Activated T-cell treated with anti-CD3 and anti-CD28 coated beads for 4 hours (primary cell): ENCODE measurements around the gene UBE2E2.

ENCODE experiments used
- DNase-seq: peaks from one replicate; pipeline ENCODE4 v3.0.0-alpha.2; 2020

Gene UBE2E2

GRCh38 chr3:23549148-23549910 is 346.2 kb downstream of the UBE2E2 start:
- DNase-seq, result no peak

GRCh38 chr3:23550402-23550801 is 347.3 kb downstream of the UBE2E2 start:
- DNase-seq, result no peak

DNA sequence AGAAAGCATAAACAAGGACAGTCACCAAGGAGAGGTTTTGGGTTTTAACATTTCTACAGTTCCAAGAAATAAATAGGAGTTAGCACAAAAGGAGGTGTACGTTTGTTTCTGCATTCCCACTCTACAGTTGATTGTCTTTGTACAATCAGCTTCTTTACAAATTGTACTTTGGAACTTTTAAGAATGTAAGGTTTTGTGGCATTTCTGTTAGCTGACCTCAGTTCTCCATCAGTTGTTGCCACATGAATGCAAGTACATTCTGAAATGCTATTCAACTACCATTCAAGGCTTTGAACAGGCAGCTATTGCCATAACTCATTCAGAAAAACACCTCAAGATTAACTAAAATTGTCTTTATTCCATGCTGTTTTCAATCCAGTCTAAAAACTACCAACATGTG is 349.4 kb downstream of the UBE2E2 start:
- DNase-seq, result no peak

GRCh38 chr3:23553353-23553752 is 350.2 kb downstream of the UBE2E2 start:
- DNase-seq, result no peak

- DNase-seq, result no peak
Measured at GRCh38 chr3:23565041-23565775, 362.1 kb downstream of the UBE2E2 start.

- DNase-seq, result no peak
Measured at GRCh38 chr3:23566499-23566898, 363.4 kb downstream of the UBE2E2 start.

- no peak for DNase-seq
Measured at GRCh38 chr3:23567917-23568316, 364.8 kb downstream of the UBE2E2 start.

- no peak for DNase-seq
Measured at GRCh38 chr3:23573827-23574226, 370.7 kb downstream of the UBE2E2 start.

DNA sequence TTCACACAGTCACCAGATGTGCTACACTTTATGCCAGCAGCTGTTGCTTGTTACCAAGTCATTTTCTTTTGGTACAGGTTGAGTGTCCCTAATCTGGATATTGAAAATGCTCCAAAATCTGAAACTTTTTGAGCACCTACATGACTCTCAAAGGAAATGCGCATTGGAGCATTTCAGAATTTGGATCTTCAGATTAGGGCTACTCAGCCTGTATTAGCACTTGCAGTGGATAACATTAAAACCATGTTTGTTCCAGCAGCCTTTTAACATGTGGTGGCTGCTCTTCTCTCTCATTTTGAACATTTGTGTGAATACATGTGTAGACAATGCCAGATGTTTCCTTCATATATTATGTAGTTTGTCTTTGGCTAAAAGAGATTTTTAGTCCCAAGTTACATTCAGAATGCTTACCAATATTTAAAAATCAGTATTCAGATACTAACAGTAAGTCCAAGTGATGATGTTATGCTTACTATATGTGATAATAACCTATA is 371.7 kb downstream of the UBE2E2 start:
- DNase-seq, result no peak

GRCh38 chr3:23575697-23576096 is 372.6 kb downstream of the UBE2E2 start:
- DNase-seq, result no peak

GRCh38 chr3:23576379-23576959 is 373.3 kb downstream of the UBE2E2 start:
- DNase-seq, result no peak

DNA sequence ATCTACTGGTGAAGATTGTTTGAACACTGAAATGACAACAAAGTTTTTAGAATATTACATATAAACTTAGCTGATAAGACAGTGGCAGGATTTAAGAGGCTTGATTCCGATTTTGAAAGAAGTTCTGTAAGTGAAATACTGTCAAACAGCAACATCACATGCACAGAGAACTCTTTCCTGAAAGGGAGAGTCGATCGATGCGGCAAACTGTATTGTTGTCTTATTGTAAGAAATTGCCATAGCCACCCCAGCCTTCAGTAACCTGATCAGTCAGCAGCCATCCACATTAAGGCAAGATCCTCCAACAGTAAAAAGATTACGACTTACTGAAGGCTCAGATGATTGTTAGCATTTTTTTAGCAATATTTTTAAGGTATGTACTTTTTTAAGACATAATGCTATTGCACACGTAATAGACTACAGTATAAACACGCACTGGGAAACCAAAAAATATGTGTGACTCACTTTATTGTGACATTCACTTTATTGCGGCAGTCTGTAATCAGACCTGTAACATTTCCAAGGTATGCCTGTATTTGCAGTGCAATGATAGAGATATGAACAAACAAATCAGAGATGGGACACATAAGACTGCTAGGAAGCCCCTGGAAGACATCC is 377.1 kb downstream of the UBE2E2 start:
- DNase-seq, result no peak

GRCh38 chr3:23583980-23584740 is 381.0 kb downstream of the UBE2E2 start:
- no peak for DNase-seq

GRCh38 chr3:23587513-23587912 is 384.4 kb downstream of the UBE2E2 start:
- no peak for DNase-seq

DNA sequence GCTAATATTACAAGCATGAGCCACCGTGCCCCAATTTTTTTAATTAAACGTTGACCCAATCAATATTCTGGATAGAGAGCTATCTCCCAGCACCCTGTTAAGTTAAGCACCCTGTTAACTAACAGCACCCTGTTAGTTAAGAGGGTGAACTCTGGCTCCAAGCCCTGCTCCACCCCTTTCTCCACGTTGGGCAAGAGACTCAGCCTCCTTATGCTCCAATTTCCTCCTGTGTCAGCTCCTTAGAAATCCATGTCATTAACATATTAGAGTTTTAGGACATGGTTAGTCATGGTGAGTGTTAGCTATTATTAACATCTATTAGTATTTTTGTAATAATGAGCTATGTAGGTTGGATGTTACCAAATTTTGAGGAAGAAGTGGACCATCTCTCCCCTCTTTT is 385.4 kb downstream of the UBE2E2 start:
- no peak for DNase-seq

GRCh38 chr3:23589602-23590001 is 386.5 kb downstream of the UBE2E2 start:
- DNase-seq, result no peak

- no peak for DNase-seq
Measured at GRCh38 chr3:23590424-23591273, 387.5 kb downstream of the UBE2E2 start.

- no peak for DNase-seq
Measured at GRCh38 chr3:23591374-23591773, 388.2 kb downstream of the UBE2E2 start.

- DNase-seq, result no peak
Measured at GRCh38 chr3:23592961-23593931, 390.1 kb downstream of the UBE2E2 start.

DNA sequence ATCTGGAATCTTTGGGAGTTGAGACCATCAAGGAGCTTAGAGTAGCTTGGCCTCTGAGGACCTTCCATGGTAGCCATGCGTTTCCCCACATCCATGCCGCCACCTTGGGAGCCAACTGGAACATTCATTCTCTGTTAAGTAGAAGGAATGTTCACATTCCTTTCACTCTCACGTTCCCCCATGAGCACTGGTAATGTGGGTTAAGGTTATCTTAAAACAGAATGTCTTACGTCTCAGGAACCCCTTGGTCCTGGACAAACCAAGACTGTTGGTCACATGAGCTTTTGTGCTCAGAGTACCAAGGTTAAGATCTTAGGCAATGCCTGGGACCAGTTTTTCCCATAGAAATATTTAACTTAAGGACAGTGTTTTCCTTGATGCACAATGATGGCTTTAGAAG is 390.9 kb downstream of the UBE2E2 start:
- DNase-seq, result no peak
